Esophagus squamous epithelium (tissue), 5 donors: ENCODE measurements around the gene MSH3. TPM values are rescaled to one million over a fixed set of nuclear protein-coding genes. Genes with fewer than 3 reads are reported as not detected.

Experiments used
- DNase-seq: peaks from one replicate; lab custom pipeline; 2025; lab: John Stamatoyannopoulos, UW
- H3K27ac ChIP-seq, 4 donors: fragments of 200-600 bp; sonication (generic); one replicate each; pipeline ENCODE4 v1.5.1; 2016 to 2019; ENCODE audit warnings: mild to moderate bottlenecking in 1 of 4
- H3K27me3 ChIP-seq, 4 donors: fragments of 200-600 bp; sonication (generic); 1 replicate in 3 of 4; 2 replicates in 1 of 4; pipeline versions ENCODE4 v1.5.1 to v1.6.0; 2017 to 2021; ENCODE audit warnings: antibody characterized with exemption in 1 of 4
- H3K36me3 ChIP-seq, 3 donors: fragments of 200-600 bp; sonication (generic); one replicate each; pipeline ENCODE4 v1.5.1; 2016 to 2019
- H3K4me1 ChIP-seq, 3 donors: fragments of 200-600 bp; sonication (generic); one replicate each; pipeline ENCODE4 v1.5.1; 2017 to 2019
- H3K4me3 ChIP-seq, 4 donors: fragments of 200-600 bp; sonication (generic); 1 replicate in 3 of 4; 2 replicates in 1 of 4; pipeline ENCODE4 v1.5.1; 2016 to 2019; ENCODE audit warnings: mild to moderate bottlenecking in 2 of 4, moderate library complexity in 1 of 4
- H3K9me3 ChIP-seq, 3 donors: fragments of 200-600 bp; sonication (generic); one replicate each; pipeline ENCODE4 v1.5.1; 2016 to 2019
- POLR2A ChIP-seq, 4 donors: fragments of 450-650 bp; IDR thresholded peaks; one replicate each; pipeline ENCODE4 v1.6.1; 2017; ENCODE audit warnings: antibody characterized with exemption in 4 of 4, mild to moderate bottlenecking in 4 of 4, moderate library complexity in 3 of 4
- WGBS, 2 donors: methylation state at CpG; one replicate each; pipeline ENCODE4 v1.1.5; 2018; 5-methylcytosine and 5-hydroxymethylcytosine counted together
- intact Hi-C: fragments of 100-400 bp; cut with DNase I; formaldehyde crosslinking; loops from one replicate; pipeline ENCODE4 v1.15.0; 2022
- total RNA-seq, 4 donors: library from RNA; depleted of rRNA; stranded (reverse); fragments of >200 nt; gene quantifications; one replicate each; pipeline ENCODE4 v1.1.0, GENCODE V29; 2016
- TF ChIP-seq, protein P1 (sequence below), 6 experiments: fragments of 450-650 bp in 4 of 6; fragments of 200-600 bp in 2 of 6; sonication (generic) in 2 of 6; IDR thresholded peaks; one replicate each; pipeline ENCODE4 v1.5.1; 2016 to 2019; ENCODE audit warnings: antibody characterized with exemption in 6 of 6, mild to moderate bottlenecking in 4 of 6, moderate library complexity in 4 of 6
- donor health status: DM: yes; HTN: yes; CAD: no.

Gene MSH3
- total RNA-seq, 4 donors from 2014 or later = 6.6 to 12.5 (median 11.6) TPM

DNA sequence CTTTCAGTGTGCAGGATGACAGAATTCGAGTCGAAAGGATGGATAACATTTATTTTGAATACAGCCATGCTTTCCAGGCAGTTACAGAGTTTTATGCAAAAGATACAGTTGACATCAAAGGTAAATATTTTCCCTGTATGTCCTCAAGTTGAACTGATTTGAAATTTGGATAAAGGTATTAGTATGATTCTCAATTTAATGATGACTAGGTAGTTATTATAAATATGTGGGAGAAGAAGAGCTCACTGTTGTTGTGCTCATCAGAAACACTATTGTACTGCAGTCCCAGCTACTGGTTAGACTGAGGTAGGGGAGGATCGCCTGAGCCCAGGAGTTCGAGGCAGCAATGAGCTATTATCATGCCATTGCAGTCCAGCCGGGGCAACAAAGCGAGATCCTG, 71.0 kb downstream of the MSH3 start:
- Histone ChIP-seq H3K27ac (no peak overlapping the region), H3K27me3 (no peaks in the 10 kb centered on the region), H3K4me1 (no peaks in the 10 kb centered on the region), H3K4me3 (no peak overlapping the region), H3K9me3 (no peaks in the 10 kb centered on the region), H3K36me3 (peaks cover 0 to 75% (median 0%) of the 10 kb centered on the region in 3 donors)
- intact Hi-C loops = no loop called here
- no peak for TF ChIP-seq POLR2A (IDR thresholded peaks at IDR 0.05)
- TF ChIP-seq, protein P1, sequence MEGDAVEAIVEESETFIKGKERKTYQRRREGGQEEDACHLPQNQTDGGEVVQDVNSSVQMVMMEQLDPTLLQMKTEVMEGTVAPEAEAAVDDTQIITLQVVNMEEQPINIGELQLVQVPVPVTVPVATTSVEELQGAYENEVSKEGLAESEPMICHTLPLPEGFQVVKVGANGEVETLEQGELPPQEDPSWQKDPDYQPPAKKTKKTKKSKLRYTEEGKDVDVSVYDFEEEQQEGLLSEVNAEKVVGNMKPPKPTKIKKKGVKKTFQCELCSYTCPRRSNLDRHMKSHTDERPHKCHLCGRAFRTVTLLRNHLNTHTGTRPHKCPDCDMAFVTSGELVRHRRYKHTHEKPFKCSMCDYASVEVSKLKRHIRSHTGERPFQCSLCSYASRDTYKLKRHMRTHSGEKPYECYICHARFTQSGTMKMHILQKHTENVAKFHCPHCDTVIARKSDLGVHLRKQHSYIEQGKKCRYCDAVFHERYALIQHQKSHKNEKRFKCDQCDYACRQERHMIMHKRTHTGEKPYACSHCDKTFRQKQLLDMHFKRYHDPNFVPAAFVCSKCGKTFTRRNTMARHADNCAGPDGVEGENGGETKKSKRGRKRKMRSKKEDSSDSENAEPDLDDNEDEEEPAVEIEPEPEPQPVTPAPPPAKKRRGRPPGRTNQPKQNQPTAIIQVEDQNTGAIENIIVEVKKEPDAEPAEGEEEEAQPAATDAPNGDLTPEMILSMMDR (IDR thresholded peaks at IDR 0.05) = no peak
- WGBS, 2 donors = 93 to 96% methylated on average over 6 of the region's 6 CpGs
- no peak for DNase-seq

DNA sequence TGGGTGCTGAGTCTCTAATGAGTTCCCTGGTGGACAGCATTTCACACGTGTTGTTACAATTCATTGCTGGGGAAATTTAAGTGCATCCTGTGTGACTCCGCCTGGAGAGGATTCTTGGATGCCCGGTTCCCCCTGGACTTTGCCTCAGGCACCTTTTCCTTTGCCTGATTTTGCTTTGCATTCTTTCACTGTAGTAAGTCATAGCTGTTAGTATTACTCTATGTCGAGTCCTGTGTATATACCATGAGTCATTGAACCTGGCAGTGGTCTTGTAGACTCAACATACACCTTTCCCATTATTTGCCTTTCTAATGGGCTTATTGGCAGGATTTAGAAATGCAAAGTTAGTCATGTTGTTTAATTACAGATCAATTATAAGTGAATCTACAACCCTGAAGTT, 82.3 kb downstream of the MSH3 start:
- Histone ChIP-seq H3K9me3 (no peaks in the 10 kb centered on the region), H3K4me1 (no peaks in the 10 kb centered on the region), H3K36me3 (peaks cover 0 to 25% (median 0%) of the 10 kb centered on the region in 3 donors), H3K27ac (no peak overlapping the region), H3K27me3 (no peaks in the 10 kb centered on the region), H3K4me3 (no peak overlapping the region)
- 28 to 70% methylated on average over 4 of the region's 4 CpGs for WGBS, 2 donors
- TF ChIP-seq, protein P1 (IDR thresholded peaks at IDR 0.05) = no peak
- no peak for TF ChIP-seq POLR2A (IDR thresholded peaks at IDR 0.05)
- DNase-seq = no peak
- intact Hi-C loops = no loop called here

GRCh38 chr5:80738466-80738865, 84.0 kb downstream of the MSH3 start:
- Histone ChIP-seq H3K4me3 (no peak overlapping the region), H3K36me3 (peaks cover 0 to 37% (median 0%) of the 10 kb centered on the region in 3 donors), H3K4me1 (no peaks in the 10 kb centered on the region), H3K9me3 (no peaks in the 10 kb centered on the region), H3K27me3 (no peaks in the 10 kb centered on the region), H3K27ac (no peak overlapping the region)
- 80 to 86% methylated on average over 3 of the region's 3 CpGs for WGBS, 2 donors
- TF ChIP-seq, protein P1 (IDR thresholded peaks at IDR 0.05) = no peak
- TF ChIP-seq POLR2A (IDR thresholded peaks at IDR 0.05) = no peak
- intact Hi-C loops = no loop called here
- no peak for DNase-seq

GRCh38 chr5:80739057-80739456, 84.6 kb downstream of the MSH3 start:
- Histone ChIP-seq H3K4me3 (no peak overlapping the region), H3K36me3 (peaks cover 0 to 35% (median 0%) of the 10 kb centered on the region in 3 donors), H3K4me1 (no peaks in the 10 kb centered on the region), H3K27me3 (no peaks in the 10 kb centered on the region), H3K9me3 (no peaks in the 10 kb centered on the region), H3K27ac (no peak overlapping the region)
- intact Hi-C loops = no loop called here
- TF ChIP-seq, protein P1 (IDR thresholded peaks at IDR 0.05) = no peak
- no peak for TF ChIP-seq POLR2A (IDR thresholded peaks at IDR 0.05)
- WGBS, 2 donors = 81 to 97% methylated on average over 4 of the region's 4 CpGs
- DNase-seq = no peak

GRCh38 chr5:80739496-80739895, 85.0 kb downstream of the MSH3 start:
- no peak for TF ChIP-seq POLR2A (IDR thresholded peaks at IDR 0.05)
- TF ChIP-seq, protein P1 (IDR thresholded peaks at IDR 0.05) = no peak
- Histone ChIP-seq H3K4me3 (no peak overlapping the region), H3K36me3 (peaks cover 0 to 38% (median 0%) of the 10 kb centered on the region in 3 donors), H3K27me3 (no peaks in the 10 kb centered on the region), H3K9me3 (no peaks in the 10 kb centered on the region), H3K27ac (no peak overlapping the region), H3K4me1 (no peaks in the 10 kb centered on the region)
- WGBS, 2 donors = 87 to 90% methylated on average over 4 of the region's 4 CpGs
- DNase-seq = no peak
- intact Hi-C loops = no loop called here
